SK-N-SH (cell line): Measurements from ENCODE around the gene MPZL1.
"Not testable (repeated sequence)": the region's sequence is repeated elsewhere in the genome, so short reads cannot be mapped to it uniquely, and the experiment has no call there.

Source experiments
- CTCF ChIP-seq: fragments of 200-600 bp; sonication (generic); IDR thresholded peaks from 2 replicates; pipeline ENCODE4 v1.6.1; 2017; ENCODE audit warnings: antibody characterized with exemption, mild to moderate bottlenecking, moderate library complexity
- FOXJ3 ChIP-seq: sonication (generic); formaldehyde crosslinking; IDR thresholded peaks from 2 replicates; pipeline ENCODE4 v1.5.1; 2020; ENCODE audit warnings: mild to moderate bottlenecking, missing genetic modification reagents
- JUND ChIP-seq: IDR thresholded peaks from 2 replicates; pipeline ENCODE4 v1.4.0; 2012
- MAX ChIP-seq: IDR thresholded peaks from 2 replicates; pipeline ENCODE4 v1.4.0; 2012; ENCODE audit warnings: low read depth
- MEF2A ChIP-seq: IDR thresholded peaks from 2 replicates; pipeline ENCODE4 v1.4.0; 2012; ENCODE audit warnings: low read depth, borderline replicate concordance
- REST ChIP-seq: IDR thresholded peaks from 2 replicates; pipeline ENCODE4 v1.6.1; 2012; ENCODE audit warnings: mild to moderate bottlenecking, low read depth, low read length, moderate library complexity
- RXRA ChIP-seq: IDR thresholded peaks from 2 replicates; pipeline ENCODE4 v1.4.0; 2012; ENCODE audit warnings: low read depth, mild to moderate bottlenecking, borderline replicate concordance
- SIN3A ChIP-seq: IDR thresholded peaks from 2 replicates; pipeline ENCODE4 v1.6.1; 2012; ENCODE audit warnings: low read depth, mild to moderate bottlenecking, low read length, moderate library complexity, borderline replicate concordance
- TAF1 ChIP-seq: IDR thresholded peaks from 2 replicates; pipeline ENCODE4 v1.6.1; 2012; ENCODE audit warnings: low read depth, mild to moderate bottlenecking, low read length, moderate library complexity, borderline replicate concordance

DNA sequence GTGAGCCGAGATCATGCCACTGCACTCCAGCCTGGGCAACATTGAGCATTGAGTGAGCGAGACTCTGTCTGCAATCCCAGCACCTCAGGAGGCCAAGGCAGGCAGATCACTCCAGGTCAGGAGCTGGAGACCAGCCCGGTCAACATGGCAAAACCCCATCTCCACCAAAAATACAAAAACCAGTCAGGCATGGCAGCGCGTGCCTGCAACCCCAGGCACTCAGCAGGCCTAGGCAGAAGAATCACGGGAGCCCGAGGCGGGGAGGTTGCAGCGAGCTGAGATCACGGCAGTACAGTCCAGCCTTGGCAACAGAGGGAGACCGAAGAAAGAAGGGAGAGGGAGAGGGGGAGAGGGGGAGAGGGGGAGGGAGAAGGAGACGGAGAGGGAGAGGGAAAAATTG is 84.9 kb downstream of the MPZL1 start:
- TF ChIP-seq REST, SIN3A, JUND, RXRA, MAX, CTCF, MEF2A, FOXJ3, TAF1: not testable (repeated sequence)
